ENCODE results near the gene SFSWAP. TPM values are rescaled to one million over a fixed set of nuclear protein-coding genes. Genes with fewer than 3 reads are reported as not detected.
"Not testable (repeated sequence)": the region's sequence is repeated elsewhere in the genome, so short reads cannot be mapped to it uniquely, and the experiment has no call there.

The SFSWAP gene
- total RNA-seq, 1 experiment from 2014 or later = 48.1 TPM

DNA sequence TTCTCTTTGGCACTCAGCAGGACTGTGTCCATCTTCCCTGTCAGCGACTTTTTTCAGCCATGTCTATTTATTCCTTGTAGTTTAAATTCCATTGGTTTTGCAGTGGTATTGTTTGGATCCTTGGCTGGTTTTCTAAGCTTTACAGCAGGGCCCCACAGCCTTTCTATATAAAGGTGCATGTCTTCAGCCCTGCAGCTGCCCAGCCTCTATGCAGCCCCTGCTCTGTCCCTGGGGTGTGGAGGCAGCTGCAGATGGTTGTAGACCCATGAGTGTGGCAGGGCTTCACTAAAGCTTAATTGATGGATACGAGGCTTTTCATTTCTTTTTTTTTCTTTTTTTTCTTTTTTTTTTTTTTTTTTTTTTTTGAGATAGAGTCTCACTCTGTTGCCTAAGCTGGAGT is 29.7 kb downstream of the SFSWAP start:
- H4K5ac ChIP-seq (ENCODE audit: insufficient read length, low read depth, low read length) = no peak overlapping the region
- H4K91ac ChIP-seq (ENCODE audit: insufficient read length, low read depth, low read length) = no peak overlapping the region
- H3K4me1 ChIP-seq (ENCODE audit: insufficient read depth, low read length) = 0 out of 2 replicates have a peak, but pooled peaks cover 5% of the 10 kb centered on the region
- no peaks in the 10 kb centered on the region for H4K20me1 ChIP-seq (ENCODE audit: control insufficient read depth, insufficient read depth, insufficient read length)
- no peak overlapping the region for H3K4me2 ChIP-seq (ENCODE audit: insufficient read depth, insufficient read length, low read length)
- no peak overlapping the region for H2BK120ac ChIP-seq (ENCODE audit: low read depth, low read length, poor library complexity, severe bottlenecking)
- no peak overlapping the region for H3K14ac ChIP-seq (ENCODE audit: insufficient read depth, low read length)
- no peak overlapping the region for H2BK5ac ChIP-seq (ENCODE audit: insufficient read length, low read length)
- no peak for DNase-seq
- peaks cover 63 to 76% (median 66%) of the 10 kb centered on the region in 3 experiments for H3K36me3 Mint-ChIP-seq (ENCODE audit: insufficient read depth in 1 of 3, low read depth in 3 of 3)
- H3K23ac ChIP-seq (ENCODE audit: insufficient read length, low read depth, low read length) = no peak overlapping the region
- no peak overlapping the region; a peak in 1 of 7 replicates for H3K27ac Mint-ChIP-seq
- H3K23me2 ChIP-seq (ENCODE audit: insufficient read length, low read depth, low read length, poor library complexity, severe bottlenecking) = no peaks in the 10 kb centered on the region
- no peak overlapping the region for H3K56ac ChIP-seq (ENCODE audit: insufficient read length, low read depth, low read length)
- no peak overlapping the region for H2AFZ ChIP-seq (ENCODE audit: low read length)
- peaks cover 34 to 36% of the 10 kb centered on the region in 2 experiments for H3K9me3 Mint-ChIP-seq
- no peak overlapping the region for H3K18ac ChIP-seq (ENCODE audit: insufficient read length, low read depth, low read length)
- H2BK12ac ChIP-seq (ENCODE audit: insufficient read length, low read depth, low read length) = no peak overlapping the region
- H3K27me3 ChIP-seq (ENCODE audit: insufficient read depth, low read length) = no peaks in the 10 kb centered on the region
- WGBS (ENCODE audit: extremely low coverage, insufficient read length, low lambda C conversion rate) = no CpG with 5 or more reads among the region's 2 CpGs
- no peaks in the 10 kb centered on the region for H3K79me1 ChIP-seq (ENCODE audit: insufficient read depth, low read depth, low read length, poor library complexity, severe bottlenecking)
- H3K27me3 Mint-ChIP-seq (ENCODE audit: low read depth) = no peaks in the 10 kb centered on the region
- no peak for TF ChIP-seq CTCF (conservative IDR thresholded peaks at IDR 0.05)
- H3K4me3 Mint-ChIP-seq = no peak overlapping the region
- peaks cover 21% of the 10 kb centered on the region for H3K9me3 ChIP-seq (ENCODE audit: control insufficient read depth, low read depth, low read length)
- no peak overlapping the region for H2BK15ac ChIP-seq (ENCODE audit: low read depth, low read length)
- peaks cover 12 to 14% of the 10 kb centered on the region in 2 experiments for H3K4me1 Mint-ChIP-seq
- H4K8ac ChIP-seq (replicated peaks; ENCODE audit: insufficient read length, low read depth, low read length) = no peak overlapping the region
- H3K79me2 ChIP-seq (ENCODE audit: insufficient read depth, low read length) = no peaks in the 10 kb centered on the region
- H3T11ph ChIP-seq (ENCODE audit: low read length) = no peak overlapping the region
- H2AK5ac ChIP-seq (ENCODE audit: insufficient read length, low read length) = no peak overlapping the region
- no peak overlapping the region for H3K4ac ChIP-seq (ENCODE audit: low read depth, low read length)
- H2BK20ac ChIP-seq (ENCODE audit: low read depth, low read length, poor library complexity, severe bottlenecking) = no peak overlapping the region
- no peak overlapping the region for H3K27ac ChIP-seq (ENCODE audit: insufficient read length, low read depth, low read length)
- H3K9ac ChIP-seq (ENCODE audit: extremely low read depth, insufficient read length, low read length) = no peak overlapping the region

GRCh38 chr12:131742761-131743160 is 31.9 kb downstream of the SFSWAP start:
- H4K20me1 ChIP-seq (ENCODE audit: control insufficient read depth, insufficient read depth, insufficient read length); H3K27me3 Mint-ChIP-seq (ENCODE audit: low read depth); H3T11ph ChIP-seq (ENCODE audit: low read length); H2BK12ac ChIP-seq (ENCODE audit: insufficient read length, low read depth, low read length); H4K8ac ChIP-seq (replicated peaks; ENCODE audit: insufficient read length, low read depth, low read length); H2BK120ac ChIP-seq (ENCODE audit: low read depth, low read length, poor library complexity, severe bottlenecking); H3K9ac ChIP-seq (ENCODE audit: extremely low read depth, insufficient read length, low read length); H3K4ac ChIP-seq (ENCODE audit: low read depth, low read length); H4K91ac ChIP-seq (ENCODE audit: insufficient read length, low read depth, low read length); H3K27ac Mint-ChIP-seq; H3K14ac ChIP-seq (ENCODE audit: insufficient read depth, low read length); H3K18ac ChIP-seq (ENCODE audit: insufficient read length, low read depth, low read length); H4K5ac ChIP-seq (ENCODE audit: insufficient read length, low read depth, low read length); DNase-seq; H3K79me1 ChIP-seq (ENCODE audit: insufficient read depth, low read depth, low read length, poor library complexity, severe bottlenecking); H3K4me1 ChIP-seq (ENCODE audit: insufficient read depth, low read length); H2AK5ac ChIP-seq (ENCODE audit: insufficient read length, low read length); H3K27me3 ChIP-seq (ENCODE audit: insufficient read depth, low read length); H3K4me2 ChIP-seq (ENCODE audit: insufficient read depth, insufficient read length, low read length); H3K27ac ChIP-seq (ENCODE audit: insufficient read length, low read depth, low read length); H2BK20ac ChIP-seq (ENCODE audit: low read depth, low read length, poor library complexity, severe bottlenecking); H3K4me1 Mint-ChIP-seq; H3K79me2 ChIP-seq (ENCODE audit: insufficient read depth, low read length); H3K4me3 Mint-ChIP-seq; H2BK5ac ChIP-seq (ENCODE audit: insufficient read length, low read length); H2BK15ac ChIP-seq (ENCODE audit: low read depth, low read length); H3K56ac ChIP-seq (ENCODE audit: insufficient read length, low read depth, low read length); H3K23me2 ChIP-seq (ENCODE audit: insufficient read length, low read depth, low read length, poor library complexity, severe bottlenecking); H3K23ac ChIP-seq (ENCODE audit: insufficient read length, low read depth, low read length); H2AFZ ChIP-seq (ENCODE audit: low read length): not testable (repeated sequence)
- peaks cover 81 to 84% (median 83%) of the 10 kb centered on the region in 3 experiments for H3K36me3 Mint-ChIP-seq (ENCODE audit: insufficient read depth in 1 of 3, low read depth in 3 of 3)
- peaks cover 21% of the 10 kb centered on the region for H3K9me3 ChIP-seq (ENCODE audit: control insufficient read depth, low read depth, low read length)
- peaks cover 34 to 36% of the 10 kb centered on the region in 2 experiments for H3K9me3 Mint-ChIP-seq
- WGBS (ENCODE audit: extremely low coverage, insufficient read length, low lambda C conversion rate) = no CpG with 5 or more reads among the region's 3 CpGs

All from H9 (cell line).